MM.1S (cell line): ENCODE results near the gene EXOC4.

ENCODE experiments used
- DNase-seq: peaks from one replicate; pipeline ENCODE4 v3.0.0-alpha.2; 2015
- H2AFZ ChIP-seq: fragments of 300-600 bp; sonication (generic); 2 replicates; pipeline ENCODE4 v1.6.0; 2016; ENCODE audit warnings: antibody characterized with exemption, low read length
- H3F3A ChIP-seq: fragments of 300-600 bp; sonication (generic); 2 replicates; pipeline ENCODE4 v1.6.1; 2016; ENCODE audit warnings: mild to moderate bottlenecking, antibody characterized with exemption, low read length, moderate library complexity, mixed read lengths; ENCODE audit not compliant: insufficient read depth
- H3K27ac ChIP-seq: fragments of 300-600 bp; sonication (generic); 2 replicates; pipeline ENCODE4 v1.5.1; 2016; ENCODE audit warnings: mild to moderate bottlenecking, low read length
- H3K27me3 ChIP-seq: fragments of 300-600 bp; sonication (generic); replicated peaks from 2 replicates; pipeline ENCODE4 v1.6.0; 2016; ENCODE audit warnings: low read length; ENCODE audit not compliant: insufficient read depth
- H3K36me3 ChIP-seq: fragments of 300-600 bp; sonication (generic); replicated peaks from 2 replicates; pipeline ENCODE4 v1.6.1; 2016; ENCODE audit warnings: mild to moderate bottlenecking, low read length, mixed read lengths; ENCODE audit not compliant: insufficient read depth
- H3K4me1 ChIP-seq: fragments of 300-600 bp; sonication (generic); 2 replicates; pipeline ENCODE4 v1.6.1; 2016; ENCODE audit warnings: low read length, mixed read lengths
- H3K4me2 ChIP-seq: fragments of 300-600 bp; sonication (generic); 2 replicates; pipeline ENCODE4 v1.6.0; 2016; ENCODE audit warnings: low read depth, low read length
- H3K4me3 ChIP-seq: fragments of 300-600 bp; sonication (generic); 2 replicates; pipeline ENCODE4 v1.5.1; 2016; ENCODE audit warnings: low read length, mixed read lengths
- H3K79me2 ChIP-seq: fragments of 300-600 bp; sonication (generic); 2 replicates; pipeline ENCODE4 v1.6.1; 2016; ENCODE audit warnings: mixed run types, low read length, mixed read lengths
- H3K9ac ChIP-seq: fragments of 300-600 bp; sonication (generic); 2 replicates; pipeline ENCODE4 v1.6.1; 2016; ENCODE audit warnings: low read length, mixed read lengths
- H3K9me2 ChIP-seq: fragments of 300-600 bp; sonication (generic); replicated peaks from 2 replicates; pipeline ENCODE4 v1.6.1; 2016; ENCODE audit warnings: mild to moderate bottlenecking, low read length, mixed read lengths; ENCODE audit not compliant: insufficient read depth
- H3K9me3 ChIP-seq: fragments of 300-600 bp; sonication (generic); replicated peaks from 2 replicates; pipeline ENCODE4 v1.6.1; 2016; ENCODE audit warnings: mild to moderate bottlenecking, low read length, mixed read lengths; ENCODE audit not compliant: insufficient read depth
- H4K20me1 ChIP-seq: fragments of 300-600 bp; sonication (generic); 2 replicates; pipeline ENCODE4 v1.6.1; 2016; ENCODE audit warnings: mild to moderate bottlenecking, low read length, moderate library complexity, mixed read lengths; ENCODE audit not compliant: insufficient read depth
- EZH2 ChIP-seq: fragments of 300-600 bp; sonication (generic); optimal IDR thresholded peaks from 2 replicates; pipeline ENCODE3; 2017; ENCODE audit warnings: low read depth, mild to moderate bottlenecking, antibody characterized with exemption, low read length, mixed read lengths
- EZH2phosphoT487 ChIP-seq: fragments of 300-600 bp; sonication (generic); IDR thresholded peaks from 2 replicates; pipeline ENCODE4 v1.6.1; 2018; ENCODE audit warnings: antibody characterized with exemption, low read length
- TF ChIP-seq, protein P1 (sequence below): fragments of 300-600 bp; sonication (generic); IDR thresholded peaks from 2 replicates; pipeline ENCODE4 v1.5.1; 2016; ENCODE audit warnings: antibody characterized with exemption, low read length, mixed read lengths

EXOC4 gene

DNA sequence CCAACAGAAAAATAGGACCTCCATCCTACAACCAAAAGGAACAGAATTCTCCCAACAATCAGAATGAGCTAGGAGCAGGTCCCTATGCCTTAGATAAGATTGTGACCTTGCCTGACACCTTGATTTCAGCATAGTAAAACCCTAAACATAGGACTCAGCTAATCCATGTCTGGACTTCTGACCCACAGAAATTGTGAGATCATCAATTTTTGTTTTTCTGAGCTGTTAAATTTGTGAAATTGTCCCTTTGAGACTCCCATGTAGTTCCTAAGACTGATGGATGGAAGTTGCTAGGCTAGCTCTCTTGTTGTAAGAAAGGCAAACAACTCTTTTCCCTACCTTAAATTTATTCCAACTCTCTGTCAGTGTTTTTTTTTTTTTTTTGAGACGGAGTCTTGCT, 244.2 kb downstream of the EXOC4 start:
- Histone ChIP-seq H3K4me2 (no peak overlapping the region), H4K20me1 (no peaks in the 10 kb centered on the region), H3K79me2 (no peaks in the 10 kb centered on the region), H3F3A (no peaks in the 10 kb centered on the region), H3K9ac (no peak overlapping the region), H3K9me3 (no peaks in the 10 kb centered on the region), H3K27ac (no peak overlapping the region), H3K27me3 (no peaks in the 10 kb centered on the region), H3K4me1 (no peaks in the 10 kb centered on the region), H3K9me2 (no peaks in the 10 kb centered on the region), H3K36me3 (no peaks in the 10 kb centered on the region), H2AFZ (no peak overlapping the region), H3K4me3 (no peak overlapping the region)
- TF ChIP-seq EZH2phosphoT487 (no peak), EZH2 (no peak)
- TF ChIP-seq, protein P1, sequence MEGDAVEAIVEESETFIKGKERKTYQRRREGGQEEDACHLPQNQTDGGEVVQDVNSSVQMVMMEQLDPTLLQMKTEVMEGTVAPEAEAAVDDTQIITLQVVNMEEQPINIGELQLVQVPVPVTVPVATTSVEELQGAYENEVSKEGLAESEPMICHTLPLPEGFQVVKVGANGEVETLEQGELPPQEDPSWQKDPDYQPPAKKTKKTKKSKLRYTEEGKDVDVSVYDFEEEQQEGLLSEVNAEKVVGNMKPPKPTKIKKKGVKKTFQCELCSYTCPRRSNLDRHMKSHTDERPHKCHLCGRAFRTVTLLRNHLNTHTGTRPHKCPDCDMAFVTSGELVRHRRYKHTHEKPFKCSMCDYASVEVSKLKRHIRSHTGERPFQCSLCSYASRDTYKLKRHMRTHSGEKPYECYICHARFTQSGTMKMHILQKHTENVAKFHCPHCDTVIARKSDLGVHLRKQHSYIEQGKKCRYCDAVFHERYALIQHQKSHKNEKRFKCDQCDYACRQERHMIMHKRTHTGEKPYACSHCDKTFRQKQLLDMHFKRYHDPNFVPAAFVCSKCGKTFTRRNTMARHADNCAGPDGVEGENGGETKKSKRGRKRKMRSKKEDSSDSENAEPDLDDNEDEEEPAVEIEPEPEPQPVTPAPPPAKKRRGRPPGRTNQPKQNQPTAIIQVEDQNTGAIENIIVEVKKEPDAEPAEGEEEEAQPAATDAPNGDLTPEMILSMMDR, result no peak
- no peak for DNase-seq

DNA sequence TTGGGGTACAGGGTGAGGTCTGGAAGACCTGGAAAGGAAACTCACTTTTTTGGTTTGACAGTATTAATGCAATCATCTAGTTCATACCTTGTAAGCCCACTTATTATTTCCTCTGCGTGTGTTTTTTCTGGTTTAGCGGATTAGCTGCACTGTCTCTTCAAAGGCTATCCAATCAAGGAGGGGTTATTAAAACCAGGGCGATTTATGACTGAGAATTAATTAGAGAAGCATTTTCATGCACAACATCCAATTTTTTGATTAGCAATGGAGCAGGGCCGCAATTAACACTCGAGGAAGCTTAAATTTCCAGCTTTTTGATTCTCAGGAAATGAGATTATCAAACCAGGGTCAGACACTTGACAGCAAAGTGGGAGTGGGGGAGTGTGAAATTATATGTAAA, 248.9 kb downstream of the EXOC4 start:
- Histone ChIP-seq H3K4me1 (no peaks in the 10 kb centered on the region), H3F3A (no peaks in the 10 kb centered on the region), H2AFZ (no peak overlapping the region), H4K20me1 (no peaks in the 10 kb centered on the region), H3K36me3 (no peaks in the 10 kb centered on the region), H3K9ac (no peak overlapping the region), H3K9me2 (no peaks in the 10 kb centered on the region), H3K9me3 (no peaks in the 10 kb centered on the region), H3K27me3 (no peaks in the 10 kb centered on the region), H3K4me3 (no peak overlapping the region), H3K27ac (no peak overlapping the region), H3K4me2 (no peak overlapping the region), H3K79me2 (no peaks in the 10 kb centered on the region)
- DNase-seq, result no peak
- TF ChIP-seq, protein P1, result no peak
- TF ChIP-seq EZH2phosphoT487 (no peak), EZH2 (no peak)

DNA sequence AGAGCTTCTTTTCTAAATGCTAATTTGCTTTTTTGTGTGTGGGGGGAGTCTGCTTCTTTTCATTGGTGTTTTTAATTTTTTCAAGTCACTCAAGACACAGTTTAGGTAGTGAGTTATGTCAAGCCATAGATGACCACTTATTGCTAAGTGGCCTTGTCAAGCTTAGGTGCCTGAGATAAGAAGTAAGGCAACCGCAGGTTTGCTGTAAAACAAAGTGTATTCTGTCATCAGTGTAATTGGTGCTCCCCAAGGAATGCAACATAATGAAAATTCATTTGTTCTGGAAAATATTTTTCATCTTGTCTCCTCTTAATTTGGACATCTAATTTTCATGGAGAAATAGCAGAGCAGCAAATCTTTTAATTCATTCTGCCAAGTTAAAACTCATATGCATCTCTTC, 249.6 kb downstream of the EXOC4 start:
- H3K4me1 ChIP-seq, result no peaks in the 10 kb centered on the region
- H3K36me3 ChIP-seq, result no peaks in the 10 kb centered on the region
- H3F3A ChIP-seq, result no peaks in the 10 kb centered on the region
- TF ChIP-seq, protein P1, result no peak
- H3K4me3 ChIP-seq, result no peak overlapping the region
- no peaks in the 10 kb centered on the region for H3K9me3 ChIP-seq
- H3K4me2 ChIP-seq, result no peak overlapping the region
- H3K27ac ChIP-seq, result no peak overlapping the region
- no peaks in the 10 kb centered on the region for H3K9me2 ChIP-seq
- H3K9ac ChIP-seq, result no peak overlapping the region
- no peaks in the 10 kb centered on the region for H4K20me1 ChIP-seq
- no peaks in the 10 kb centered on the region for H3K27me3 ChIP-seq
- H2AFZ ChIP-seq, result no peak overlapping the region
- DNase-seq, result no peak
- H3K79me2 ChIP-seq, result no peaks in the 10 kb centered on the region
